ENCODE measurements around the gene CDON.
"Not testable (repeated sequence)": the region's sequence is repeated elsewhere in the genome, so short reads cannot be mapped to it uniquely, and the experiment has no call there.

CDON gene

DNA sequence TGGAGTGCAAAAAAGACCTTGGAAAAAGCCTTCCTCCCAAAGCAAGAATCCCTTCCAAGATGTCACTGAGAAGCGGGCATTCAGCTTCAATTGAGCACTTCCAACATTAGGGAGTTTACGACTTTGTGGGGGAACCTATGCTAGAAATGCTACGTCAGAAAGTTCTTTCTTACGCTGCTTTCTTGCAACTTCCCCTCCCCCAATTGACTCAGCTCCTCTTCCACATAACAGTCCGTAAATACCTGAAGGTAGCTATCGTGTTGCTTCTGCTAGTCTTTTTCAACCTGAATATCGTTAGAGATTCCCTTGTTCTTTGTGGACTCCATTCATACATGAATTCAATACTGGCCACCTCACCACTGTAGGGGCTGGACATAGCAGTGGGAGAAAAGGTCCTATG is 69.8 kb downstream of the CDON start:
- no peak for DNase-seq

GRCh38 chr11:125990244-125990643 is 72.4 kb downstream of the CDON start:
- DNase-seq, result peak; percentile 27

DNA sequence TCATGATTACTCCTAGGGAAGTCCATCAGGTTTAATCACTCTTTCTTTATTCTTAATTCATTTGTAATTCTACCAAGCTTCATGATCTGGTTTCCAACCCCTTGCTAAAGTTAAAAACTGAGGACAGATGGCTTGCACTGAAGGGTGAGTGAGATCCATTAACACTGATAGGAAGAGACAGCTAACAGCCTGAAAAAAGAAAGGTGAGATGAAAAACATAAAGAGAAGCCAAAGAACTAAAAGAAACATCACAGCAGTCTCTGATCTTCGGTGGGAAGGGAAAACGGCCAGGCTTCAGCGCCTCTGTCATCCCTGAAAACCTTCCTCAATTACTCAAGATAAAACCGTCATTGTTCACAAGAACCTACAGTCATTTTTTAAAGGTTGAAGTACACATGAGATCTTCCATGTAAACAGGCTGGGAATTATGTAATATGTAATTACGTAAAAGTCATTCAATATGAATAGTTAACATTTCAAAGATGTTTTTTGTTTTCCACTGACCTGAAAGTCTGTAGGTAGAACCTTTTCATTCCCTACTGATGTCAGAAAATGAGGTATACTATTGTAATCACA is 75.5 kb downstream of the CDON start:
- DNase-seq, result no peak

- not testable (repeated sequence) for DNase-seq
These were observed 76.7 kb downstream of the CDON start for GRCh38 chr11:125985956-125986355.

GRCh38 chr11:125982348-125982730 is 80.3 kb downstream of the CDON start:
- no peak for DNase-seq

DNA sequence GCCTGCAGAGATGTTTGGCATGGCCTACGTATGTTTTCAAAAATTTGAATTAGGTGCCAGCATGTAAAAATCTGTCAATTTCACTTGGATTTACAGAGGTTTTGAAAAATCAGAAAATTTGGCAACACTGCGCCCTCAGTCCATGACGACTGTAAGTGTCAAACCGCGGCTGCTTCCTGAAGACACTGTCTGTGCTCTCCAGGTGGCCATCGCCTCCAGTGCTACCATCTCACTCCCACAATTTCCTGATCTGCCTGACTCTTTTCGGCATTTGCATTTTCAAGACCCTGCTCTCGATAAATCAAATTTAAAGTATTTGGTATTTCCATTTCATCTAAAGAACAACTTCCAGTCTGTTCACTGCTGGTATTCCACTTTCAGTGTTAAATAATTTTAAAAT is 82.2 kb downstream of the CDON start:
- no peak for DNase-seq

DNA sequence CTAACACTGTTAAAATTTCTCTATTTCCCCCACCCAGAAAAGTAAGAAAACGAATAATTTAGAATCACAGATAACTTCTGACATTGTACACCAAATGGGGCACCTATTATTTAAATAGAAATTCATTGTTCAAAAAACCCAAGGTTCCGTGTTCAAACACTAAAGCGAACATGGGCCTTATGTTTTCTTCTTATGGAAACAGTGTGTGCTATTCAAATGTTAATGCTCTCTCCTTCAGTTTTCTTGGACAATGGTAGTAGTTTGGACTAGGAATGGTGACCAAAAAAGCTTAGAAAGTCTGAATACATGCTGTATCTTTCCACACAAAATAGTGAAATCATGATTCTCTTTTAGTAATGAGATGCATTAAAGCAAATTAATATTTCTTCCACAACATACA is 83.2 kb downstream of the CDON start:
- no peak for DNase-seq

- no peak for DNase-seq
These were observed 83.8 kb downstream of the CDON start for GRCh38 chr11:125978778-125979407.

DNA sequence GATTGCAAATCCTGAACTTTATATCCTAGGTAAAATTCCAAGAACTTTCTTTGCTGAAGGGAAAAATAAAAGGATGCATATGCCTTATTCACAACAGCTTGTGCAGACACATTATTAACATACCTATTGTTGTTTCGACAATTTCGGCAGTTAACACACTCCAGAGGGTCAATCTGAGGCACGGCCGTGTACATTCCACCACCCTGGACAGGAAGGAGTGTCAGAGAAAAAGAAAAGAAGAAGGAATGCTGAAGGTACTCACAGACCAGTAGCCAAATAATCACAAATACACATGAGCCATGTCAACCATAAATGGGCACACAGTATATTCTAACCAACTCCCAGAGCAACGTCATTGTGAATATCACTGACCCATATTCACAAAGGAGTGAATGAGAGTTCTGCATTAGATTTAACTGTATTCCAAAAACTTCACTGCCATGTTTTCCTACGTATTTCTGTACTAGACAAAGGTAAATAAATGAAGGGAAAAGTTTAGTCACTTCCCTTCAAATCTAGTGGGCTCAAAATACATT is 84.4 kb downstream of the CDON start:
- no peak for DNase-seq

- no peak for DNase-seq
These were observed 85.3 kb downstream of the CDON start for GRCh38 chr11:125977333-125977732.

GRCh38 chr11:125976156-125976555 is 86.5 kb downstream of the CDON start:
- no peak for DNase-seq

GRCh38 chr11:125975634-125976033 is 87.0 kb downstream of the CDON start:
- no peak for DNase-seq

- DNase-seq, result no peak
These were observed 88.4 kb downstream of the CDON start for GRCh38 chr11:125974284-125974683.

DNA sequence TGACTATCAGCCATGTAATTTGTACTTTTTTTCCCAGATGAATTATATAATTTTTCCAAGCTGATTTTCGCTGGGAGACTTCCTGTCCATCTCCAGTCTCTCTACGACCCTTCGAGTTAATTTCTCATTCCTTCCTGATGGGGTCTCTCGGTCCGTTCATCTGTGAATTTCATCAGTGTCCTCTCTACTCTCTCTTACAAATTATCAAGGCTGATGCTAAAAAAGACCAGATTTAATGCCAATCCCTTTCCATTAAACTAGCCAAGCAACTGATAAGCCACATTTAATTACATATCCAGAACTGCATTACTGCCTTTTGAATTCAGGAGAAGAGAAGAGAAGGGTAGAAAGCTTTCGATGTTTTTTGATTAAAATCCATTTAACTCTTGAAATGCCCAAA is 91.0 kb downstream of the CDON start:
- no peak for DNase-seq

DNA sequence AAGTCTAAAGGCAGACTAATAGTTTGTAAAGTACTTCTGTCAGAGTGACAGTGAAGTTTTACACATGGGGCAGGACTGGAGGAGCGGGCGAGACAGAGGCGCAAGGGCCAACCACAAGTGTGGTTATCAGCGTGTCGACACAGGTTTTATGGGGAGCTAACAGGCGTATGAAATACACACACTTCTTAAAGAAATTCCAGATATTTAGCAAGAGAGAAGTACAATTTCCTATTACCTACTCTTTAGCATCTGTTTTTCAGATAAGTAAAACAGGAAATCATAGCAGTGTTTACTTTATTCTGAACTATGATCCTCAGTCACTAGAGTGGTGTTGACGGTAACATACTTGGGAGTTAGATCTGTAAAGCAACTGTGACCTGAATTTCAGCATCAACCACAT is 94.3 kb downstream of the CDON start:
- no peak for DNase-seq

- no peak for DNase-seq
These were observed 95.2 kb downstream of the CDON start for GRCh38 chr11:125967515-125967914.

- DNase-seq, result no peak
These were observed 101.9 kb downstream of the CDON start for GRCh38 chr11:125960771-125961170.

- DNase-seq, result no peak
These were observed 102.7 kb downstream of the CDON start for GRCh38 chr11:125959931-125960330.

DNA sequence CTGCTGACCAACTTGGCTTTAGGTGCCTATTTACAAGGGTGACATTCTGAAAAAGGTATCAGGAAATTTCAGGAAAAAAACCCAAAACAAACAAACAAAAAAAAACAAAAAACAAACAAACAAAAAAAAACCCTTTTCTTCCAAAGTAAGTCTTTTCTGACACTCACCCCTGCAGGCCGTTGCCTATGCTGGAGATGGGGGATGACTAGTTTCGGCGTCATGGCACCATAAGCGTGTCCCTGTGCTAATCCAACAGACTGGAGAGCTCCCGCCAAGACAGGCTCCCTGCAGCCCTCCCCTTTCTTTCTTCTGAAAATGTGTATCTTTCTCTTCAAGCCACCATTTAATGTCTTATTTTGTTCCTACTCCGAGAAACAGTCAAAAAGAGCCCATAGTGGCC is 103.2 kb downstream of the CDON start:
- no peak for DNase-seq

DNA sequence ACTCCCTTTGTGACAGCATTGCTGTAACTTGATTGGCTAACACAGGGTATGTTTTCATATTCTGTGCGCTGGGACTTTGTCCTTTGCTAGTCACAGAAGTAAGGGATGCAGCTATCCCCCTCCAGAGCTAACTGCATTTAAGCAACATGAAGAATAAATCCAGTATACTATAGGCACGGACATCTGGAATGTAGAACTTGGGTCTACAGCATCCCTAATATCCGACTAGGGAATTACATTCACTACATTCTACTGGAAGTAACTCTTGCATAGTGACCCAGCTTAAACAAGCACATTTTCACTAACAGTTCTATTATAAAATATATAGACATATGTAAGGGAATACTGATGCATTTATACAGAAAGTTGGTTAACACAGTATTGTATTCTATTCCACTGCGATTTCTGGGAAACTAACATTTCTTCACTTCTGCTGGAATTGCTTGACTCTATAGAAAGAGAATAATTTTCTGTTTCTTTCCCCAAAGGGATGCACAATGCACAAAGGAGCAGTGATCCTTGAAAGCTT is 103.7 kb downstream of the CDON start:
- DNase-seq, result no peak

DNA sequence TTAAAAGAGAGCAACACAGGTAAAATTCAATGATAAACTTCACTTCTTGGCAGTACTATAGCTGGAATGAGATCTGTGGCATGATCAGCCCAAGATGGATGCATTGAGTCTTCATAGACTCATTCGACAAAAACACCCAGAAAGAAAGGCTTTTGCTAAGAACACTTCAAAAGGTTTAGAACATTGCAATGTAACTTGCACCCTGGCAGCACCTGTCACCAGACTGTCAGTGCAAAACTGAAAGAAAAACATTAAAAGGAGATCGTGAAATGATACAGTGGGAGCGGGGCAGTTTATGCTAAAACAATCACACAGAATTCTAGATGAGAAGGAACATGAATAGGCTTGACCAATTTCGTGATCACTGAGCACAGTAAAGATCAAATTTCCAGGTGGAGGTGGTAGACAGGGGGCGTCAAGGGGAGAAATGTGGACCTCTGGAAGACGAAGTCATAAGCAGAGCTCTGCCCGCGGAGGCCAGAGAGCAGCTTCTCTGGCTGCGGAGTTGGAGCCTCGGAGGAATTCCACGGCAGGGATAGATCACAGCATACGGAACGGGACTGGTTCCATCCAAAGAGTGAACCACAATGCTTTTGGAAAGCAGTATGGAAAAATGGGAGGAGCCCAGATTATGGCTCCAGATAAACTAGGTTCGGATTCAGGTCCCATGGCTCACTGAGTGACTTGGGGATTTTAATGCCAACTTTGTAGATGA is 104.9 kb downstream of the CDON start:
- DNase-seq, result no peak

- no peak for DNase-seq
These were observed 106.1 kb downstream of the CDON start for GRCh38 chr11:125956391-125957134.

DNA sequence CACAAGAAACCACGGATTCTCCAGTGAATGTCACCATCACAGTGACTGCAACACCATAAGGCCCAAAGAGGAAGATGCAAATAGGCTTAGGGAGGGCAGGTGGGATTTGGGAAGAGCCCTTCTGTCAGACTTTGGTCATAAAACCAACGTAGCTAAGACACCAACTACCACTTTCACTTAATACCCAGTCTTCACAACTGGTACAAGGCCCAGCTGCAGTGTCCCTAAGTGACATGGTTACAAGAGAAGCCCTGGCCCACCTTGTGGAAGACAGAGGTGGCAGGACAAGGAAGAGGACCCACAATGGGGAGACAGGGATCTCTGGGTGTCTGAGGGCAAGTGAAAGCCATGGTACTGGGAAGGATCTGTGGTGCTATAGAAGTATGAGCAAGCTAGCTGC is 106.8 kb downstream of the CDON start:
- no peak for DNase-seq

Measured in NCI-H1092 treated with DMSO at 0.1 percent for 48 hours (cell line).